Measurements from ENCODE around the gene SUMF1. TPM values are rescaled to one million over a fixed set of nuclear protein-coding genes. Genes with fewer than 3 reads are reported as not detected.
A peak's percentile ranks its signal among the peaks of the same experiment; 100 is the strongest.

The SUMF1 gene
- total and polyA plus RNA-seq, 2 of the 13 experiments (the other 11 are each of a cell fraction or from before 2014, with no cell fraction given): 18.5 to 28.9 TPM

DNA sequence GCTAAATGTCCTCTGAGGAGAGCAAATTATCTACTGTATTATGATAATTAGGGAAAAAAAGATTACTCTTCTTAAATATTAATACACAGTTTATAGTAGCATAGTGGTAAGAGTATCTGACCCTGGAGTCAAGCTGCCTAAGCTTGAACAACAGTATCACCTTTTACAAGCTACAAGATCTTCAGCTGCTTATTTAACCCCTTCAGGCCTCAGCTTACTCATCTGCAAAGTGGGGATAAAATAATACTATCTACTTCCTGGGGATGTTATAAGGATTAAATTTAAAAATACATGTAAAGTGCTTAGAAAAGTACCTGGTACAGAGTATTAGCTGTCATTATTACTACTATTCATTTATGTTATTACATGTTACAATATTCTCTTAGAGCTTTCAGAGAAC lies 42.0 kb downstream of the SUMF1 start:
- ATAC-seq: no peak

DNA sequence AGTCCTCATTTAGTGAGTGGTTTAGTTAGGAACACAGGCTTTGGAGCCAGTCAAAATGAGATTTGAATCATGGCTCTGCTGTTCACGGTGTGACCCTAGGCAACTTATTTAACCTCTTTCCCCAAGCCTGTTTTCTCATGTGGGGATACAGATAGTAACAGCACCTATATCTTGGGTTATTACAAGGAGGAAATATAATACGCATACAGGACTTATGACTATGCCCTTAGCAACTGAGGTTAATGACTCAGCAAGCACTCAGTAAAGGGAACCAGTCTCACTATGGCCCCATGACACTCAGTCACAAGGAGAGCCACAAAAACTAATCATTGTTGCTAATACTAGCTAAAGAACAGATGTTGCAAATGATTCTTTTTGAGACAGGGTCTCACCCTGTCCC lies 45.9 kb downstream of the SUMF1 start:
- Histone ChIP-seq H3K36me3 (replicated peaks in 1 of 2; ENCODE audit: control insufficient read depth in 1 of 2, insufficient read depth in 2 of 2, low read length in 2 of 2) (peaks cover 6 to 23% of the 10 kb centered on the region in 2 experiments; a peak in 4 of 5 replicates), H3K4me1 (ENCODE audit: insufficient read depth, low read length) (peaks cover 12% of the 10 kb centered on the region), H3K79me2 (ENCODE audit: insufficient read depth, low read length) (peaks cover 4% of the 10 kb centered on the region), H3K27me3 (ENCODE audit: control insufficient read depth in 1 of 2, insufficient read depth in 2 of 2, low read length in 2 of 2) (no peaks in the 10 kb centered on the region), H3K9ac (ENCODE audit: insufficient read depth, low read depth, low read length) (no peak overlapping the region), H3K4me2 (ENCODE audit: low read depth, low read length) (no peak overlapping the region), H3K27ac (ENCODE audit: extremely low read length, insufficient read depth, low read length) (no peak overlapping the region), H3K4me3 (replicated peaks in 1 of 3; ENCODE audit: insufficient read depth in 1 of 3, low read depth in 2 of 3, low read length in 3 of 3) (no peak overlapping the region), H2AFZ (ENCODE audit: low read length) (no peak overlapping the region), H3K9me3 (ENCODE audit: low read length) (no peaks in the 10 kb centered on the region), H4K20me1 (ENCODE audit: insufficient read depth, low read length) (no peaks in the 10 kb centered on the region; the same call in 1 of the 2 replicates)
- ATAC-seq (no peak), DNase-seq (ENCODE audit: low spot score) (no peak), FAIRE-seq (no peak)
- in situ Hi-C loops (cut with HindIII; ENCODE audit: extremely low pct_ligation_motif_present, low pct_unique_long_range_greater_than_20kb): no loop called here
- TF ChIP-seq HMG20A (CRISPR knock-in tag; IDR thresholded peaks at IDR 0.05; ENCODE audit: borderline replicate concordance): no peak
- intact Hi-C loops (cut with micrococcal nuclease; ENCODE audit: unreplicated experiment): loop anchor here (2.0 kb wide), 1 partner anchor 150 kb away; no protein-coding TSS in a partner anchor
- WGBS (ENCODE audit: low lambda C conversion rate): 100% methylated on average over 2 of the region's 2 CpGs
- BruUV-seq (replicated peaks): no TSS peak
- ChIA-PET CTCF (ENCODE audit: low intra/inter-chr PET ratio, low total read pairs) (no interaction called here), POLR2A (no interaction called here)

More for the DNA sequence above, 42.0 kb downstream of the SUMF1 start:
- FAIRE-seq (no peak), DNase-seq (ENCODE audit: low spot score) (no peak)
- CTCF ChIA-PET (ENCODE audit: low intra/inter-chr PET ratio, low total read pairs): no interaction called here
- Histone ChIP-seq H2AFZ (ENCODE audit: low read length) (no peak overlapping the region), H3K4me2 (ENCODE audit: low read depth, low read length) (no peak overlapping the region), H3K27ac (ENCODE audit: extremely low read length, insufficient read depth, low read length) (no peak overlapping the region), H3K9me3 (ENCODE audit: low read length) (no peaks in the 10 kb centered on the region), H3K4me1 (ENCODE audit: insufficient read depth, low read length) (peaks cover 34% of the 10 kb centered on the region), H4K20me1 (ENCODE audit: insufficient read depth, low read length) (no peaks in the 10 kb centered on the region; the same call in 1 of the 2 replicates), H3K9ac (ENCODE audit: insufficient read depth, low read depth, low read length) (no peak overlapping the region), H3K79me2 (ENCODE audit: insufficient read depth, low read length) (peaks cover 8% of the 10 kb centered on the region), H3K27me3 (ENCODE audit: control insufficient read depth in 1 of 2, insufficient read depth in 2 of 2, low read length in 2 of 2) (no peaks in the 10 kb centered on the region), H3K36me3 (replicated peaks in 1 of 2; ENCODE audit: control insufficient read depth in 1 of 2, insufficient read depth in 2 of 2, low read length in 2 of 2) (peaks cover 3% of the 10 kb centered on the region in 2 experiments; a peak in 2 of 5 replicates), H3K4me3 (replicated peaks in 1 of 3; ENCODE audit: insufficient read depth in 1 of 3, low read depth in 2 of 3, low read length in 3 of 3) (no peak overlapping the region)
- in situ Hi-C loops (cut with HindIII; ENCODE audit: extremely low pct_ligation_motif_present, low pct_unique_long_range_greater_than_20kb) (no loop called here), intact Hi-C loops (cut with micrococcal nuclease; ENCODE audit: unreplicated experiment) (no loop called here)
- POLR2A ChIA-PET: no interaction called here
- no TSS peak for BruUV-seq (replicated peaks)
- TF ChIP-seq ZNF629 (CRISPR knock-in tag; conservative IDR thresholded peaks at IDR 0.05): peak; percentile 66
- no peak for TF ChIP-seq ZNF354B (CRISPR knock-in tag; IDR thresholded peaks at IDR 0.05)
